ENCODE measurements around the gene KCNK4.
A peak's percentile ranks its signal among the peaks of the same experiment; 100 is the strongest.

KCNK4 gene

DNA sequence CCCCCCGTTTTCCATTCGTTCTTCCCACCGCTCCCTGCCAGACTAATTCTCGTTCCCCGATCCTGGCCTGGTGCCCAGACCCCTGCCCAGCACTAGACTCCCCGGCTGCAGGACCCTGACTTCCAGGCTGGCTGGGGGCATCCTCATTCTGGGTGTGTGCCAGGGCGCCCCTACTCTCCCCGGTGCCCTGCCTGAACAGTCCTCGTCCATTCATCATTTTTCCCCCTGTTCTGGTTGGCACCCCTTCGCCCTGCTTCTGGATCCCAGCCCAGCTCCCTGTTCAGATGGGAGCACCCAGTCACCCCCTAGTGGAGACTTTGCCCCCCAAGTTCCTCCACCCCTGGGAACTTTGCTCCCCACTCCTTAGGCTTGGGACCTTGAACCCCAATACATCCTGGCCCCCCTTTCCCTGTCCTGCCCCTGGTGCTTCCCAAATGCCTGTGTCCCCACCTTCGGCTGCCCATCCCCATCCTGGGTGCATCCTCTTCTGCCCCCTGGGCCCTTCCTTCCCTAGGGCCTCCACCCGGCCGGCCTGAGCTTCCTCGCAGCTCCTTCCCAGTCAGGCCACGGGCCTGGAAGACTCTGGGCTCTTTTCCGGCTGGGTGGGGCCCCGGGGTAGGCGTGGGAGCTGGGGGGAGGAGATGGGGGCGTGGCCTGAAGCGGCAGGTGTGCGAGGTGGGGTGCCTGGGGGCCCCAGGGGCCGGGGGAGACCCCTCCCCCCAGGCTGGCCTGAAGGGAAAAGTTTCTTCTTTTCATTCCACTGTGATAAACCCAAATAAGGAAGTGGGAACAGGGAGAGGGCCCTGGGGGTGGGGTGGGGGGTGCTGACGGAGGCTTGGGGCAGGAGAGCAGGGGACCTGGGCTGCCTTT is 38.9 kb upstream of the KCNK4 start:
- intact Hi-C loops (cut with DNase I), result no loop called here
- DNase-seq, result peak in 1 of 42 donors; percentile 39

DNA sequence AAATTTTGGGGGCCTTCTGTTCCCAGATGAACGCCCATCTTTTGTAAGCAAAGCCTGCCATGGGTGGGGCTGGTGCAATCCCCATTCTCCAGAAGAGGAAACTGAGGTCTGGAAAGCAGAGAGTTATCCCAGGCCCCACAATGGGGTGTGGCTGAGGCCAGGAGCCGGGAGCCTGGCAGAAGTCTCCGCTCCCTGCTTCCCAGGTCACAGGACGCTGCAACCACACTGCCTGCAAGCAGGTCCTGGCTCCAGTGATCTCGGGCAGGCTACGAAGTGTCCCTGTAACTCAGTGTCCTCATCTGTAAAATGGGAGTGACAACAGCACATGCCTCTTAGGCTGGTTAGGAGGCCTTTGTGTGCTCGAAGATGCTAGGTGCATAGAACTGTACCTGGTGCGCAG is 38.1 kb upstream of the KCNK4 start:
- intact Hi-C loops (cut with DNase I), result no loop called here
- DNase-seq, result no peak

DNA sequence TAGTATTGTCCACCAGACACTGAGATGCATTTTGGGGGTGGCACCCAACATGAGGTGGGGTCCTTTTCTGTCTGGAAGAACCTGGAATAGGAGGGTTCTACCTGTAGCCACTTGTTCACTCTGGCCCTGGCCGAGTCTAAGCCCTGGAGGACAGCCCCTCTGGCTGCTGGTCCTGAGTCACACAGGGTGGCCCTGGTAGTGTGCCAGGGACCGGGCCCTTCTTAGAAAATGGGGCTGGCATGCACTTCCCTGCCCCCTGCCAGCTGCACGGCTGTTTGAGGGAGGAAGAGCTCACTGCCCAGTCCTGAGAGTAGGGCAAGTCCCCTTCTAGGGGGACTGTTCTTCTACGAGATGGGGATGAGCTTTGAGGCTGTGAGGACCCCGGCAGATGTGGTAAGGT is 37.6 kb upstream of the KCNK4 start:
- intact Hi-C loops (cut with DNase I), result no loop called here
- DNase-seq, result peak in 22 of 42 donors; percentile 41 to 80 (median 61)

DNA sequence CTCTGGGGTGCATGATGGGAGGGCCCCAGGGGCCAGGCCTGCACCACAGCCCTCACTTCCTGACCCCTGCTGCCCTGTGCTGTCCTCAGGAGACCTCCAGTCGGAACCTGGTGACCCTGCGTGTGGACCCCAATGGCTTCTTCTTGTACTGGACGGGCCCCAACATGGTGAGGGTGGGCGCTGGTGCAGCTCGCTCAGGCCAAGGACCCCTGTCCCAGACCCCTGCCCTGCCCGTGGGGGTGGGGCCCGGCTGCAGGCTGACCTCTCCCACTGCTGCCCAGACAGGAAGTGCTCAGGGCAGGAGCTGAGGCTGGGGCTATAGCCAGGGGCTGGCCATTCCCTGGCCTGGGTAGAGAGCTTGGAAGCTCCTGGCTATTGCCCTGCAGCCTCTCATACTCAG is 36.8 kb upstream of the KCNK4 start:
- intact Hi-C loops (cut with DNase I), result no loop called here

DNA sequence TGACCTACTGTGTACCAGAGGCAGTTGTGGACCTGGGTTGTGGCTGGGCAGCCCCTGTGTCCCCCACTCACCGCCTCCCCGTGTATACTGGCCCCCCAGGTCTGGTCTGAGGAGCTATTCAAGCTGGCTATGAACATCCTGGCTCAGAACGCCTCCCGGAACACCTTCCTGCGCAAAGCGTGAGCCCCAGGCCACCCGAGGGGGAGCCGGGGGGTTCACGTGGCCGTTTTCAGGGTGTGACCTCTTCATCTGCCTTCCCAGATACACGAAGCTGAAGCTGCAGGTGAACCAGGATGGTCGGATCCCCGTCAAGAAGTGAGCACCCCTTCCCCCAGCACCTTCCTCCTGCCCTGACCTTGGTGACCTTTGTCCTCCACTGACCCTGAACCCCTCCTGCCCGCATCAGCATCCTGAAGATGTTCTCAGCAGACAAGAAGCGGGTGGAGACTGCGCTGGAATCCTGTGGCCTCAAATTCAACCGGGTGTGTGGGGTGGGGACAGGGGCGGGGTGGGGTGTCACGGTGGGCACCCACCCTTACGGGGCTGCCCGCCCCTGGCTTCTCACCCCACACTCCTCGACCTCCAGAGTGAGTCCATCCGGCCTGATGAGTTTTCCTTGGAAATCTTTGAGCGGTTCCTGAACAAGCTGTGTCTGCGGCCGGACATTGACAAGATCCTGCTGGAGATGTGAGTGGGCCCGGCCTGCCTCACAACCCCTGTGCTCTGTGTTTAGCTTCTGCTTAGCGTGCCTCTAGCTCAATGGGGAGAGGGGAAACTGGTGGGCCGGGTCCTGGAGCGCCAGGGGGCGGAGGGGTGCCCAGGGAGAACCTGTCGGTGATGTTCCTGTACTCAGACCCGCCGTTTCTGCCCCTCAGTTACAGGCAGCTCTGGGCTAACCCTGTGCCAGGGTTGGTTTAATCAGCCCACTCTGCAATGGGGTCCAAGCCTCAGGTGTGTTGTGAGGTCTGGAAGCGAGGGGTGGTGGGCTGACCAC is 35.7 kb upstream of the KCNK4 start:
- DNase-seq, result no peak
- intact Hi-C loops (cut with DNase I), result no loop called here

More for the DNA sequence above, 36.8 kb upstream of the KCNK4 start:
- no peak for DNase-seq

DNA sequence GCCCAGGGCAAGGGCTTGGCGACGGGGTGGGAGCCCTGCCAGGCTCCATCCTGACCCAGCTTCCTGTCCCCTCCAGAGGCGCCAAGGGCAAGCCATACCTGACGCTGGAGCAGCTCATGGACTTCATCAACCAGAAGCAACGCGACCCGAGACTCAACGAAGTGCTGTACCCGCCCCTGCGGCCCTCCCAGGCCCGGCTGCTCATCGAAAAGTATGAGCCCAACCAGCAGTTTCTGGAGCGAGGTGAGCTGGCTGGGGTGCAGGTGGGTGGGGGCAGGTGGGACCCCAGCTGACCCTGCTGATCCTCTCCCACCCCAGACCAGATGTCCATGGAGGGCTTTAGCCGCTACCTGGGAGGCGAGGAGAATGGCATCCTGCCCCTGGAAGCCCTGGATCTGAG is 34.8 kb upstream of the KCNK4 start:
- intact Hi-C loops (cut with DNase I), result no loop called here
- DNase-seq, result no peak

DNA sequence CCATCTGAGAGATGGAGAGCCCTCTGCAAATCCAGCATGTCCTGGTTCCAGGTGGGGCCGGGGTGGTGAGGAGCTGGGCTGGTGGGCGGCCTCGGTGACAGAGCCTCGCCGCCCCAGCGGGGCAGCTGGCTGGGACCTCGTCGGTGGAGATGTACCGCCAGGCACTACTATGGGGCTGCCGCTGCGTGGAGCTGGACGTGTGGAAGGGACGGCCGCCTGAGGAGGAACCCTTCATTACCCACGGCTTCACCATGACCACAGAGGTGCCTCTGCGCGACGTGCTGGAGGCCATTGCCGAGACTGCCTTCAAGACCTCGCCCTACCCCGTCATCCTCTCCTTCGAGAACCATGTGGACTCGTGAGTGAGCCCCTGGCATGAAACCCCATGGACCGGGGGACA is 32.7 kb upstream of the KCNK4 start:
- intact Hi-C loops (cut with DNase I), result no loop called here
- DNase-seq, result no peak

DNA sequence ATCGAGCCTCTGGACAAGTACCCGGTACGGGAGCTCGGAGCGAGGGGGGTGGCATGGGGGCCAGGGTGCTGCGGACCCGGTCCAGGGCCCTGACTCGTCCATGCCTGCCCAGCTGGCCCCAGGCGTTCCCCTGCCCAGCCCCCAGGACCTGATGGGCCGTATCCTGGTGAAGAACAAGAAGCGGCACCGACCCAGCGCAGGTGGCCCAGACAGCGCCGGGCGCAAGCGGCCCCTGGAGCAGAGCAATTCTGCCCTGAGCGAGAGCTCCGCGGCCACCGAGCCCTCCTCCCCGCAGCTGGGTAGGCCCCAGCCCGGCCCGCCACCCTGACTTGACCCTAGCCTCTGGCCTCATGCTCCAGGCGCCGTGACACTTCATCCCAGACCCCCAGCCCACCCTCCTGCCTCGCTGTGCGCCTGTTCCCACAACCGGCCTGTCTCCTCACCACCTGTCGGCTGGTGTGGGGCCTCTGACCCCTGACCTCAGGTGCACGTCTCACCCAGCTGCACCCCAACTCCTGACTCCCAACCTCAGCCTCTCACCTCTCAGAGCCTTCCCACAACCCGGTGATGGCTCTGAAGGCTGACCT is 32.1 kb upstream of the KCNK4 start:
- no peak for DNase-seq
- intact Hi-C loops (cut with DNase I), result no loop called here

DNA sequence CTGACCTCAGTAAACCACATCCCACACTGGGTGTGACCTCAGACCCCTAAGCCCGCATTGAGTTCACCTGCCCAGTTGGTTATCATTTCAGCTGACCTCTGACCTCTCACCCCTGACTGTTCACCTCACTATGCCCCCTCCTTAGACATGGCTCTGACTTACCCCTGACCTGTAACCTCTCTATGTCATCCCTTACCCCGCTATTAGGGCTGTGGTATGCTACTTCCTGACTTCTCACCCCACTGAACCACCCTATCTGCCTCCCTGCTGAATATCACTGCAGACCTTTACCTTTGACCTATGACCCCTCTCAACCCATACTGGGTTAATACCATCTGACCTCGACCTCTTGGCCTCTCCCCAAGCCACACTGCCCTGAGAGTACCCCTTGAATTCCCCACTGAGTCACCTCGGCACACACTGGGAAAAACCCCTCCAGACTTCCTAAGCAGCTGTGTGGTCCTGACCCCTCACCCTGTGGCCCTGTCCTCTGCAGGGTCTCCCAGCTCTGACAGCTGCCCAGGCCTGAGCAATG is 31.5 kb upstream of the KCNK4 start:
- intact Hi-C loops (cut with DNase I), result no loop called here
- no peak for DNase-seq

DNA sequence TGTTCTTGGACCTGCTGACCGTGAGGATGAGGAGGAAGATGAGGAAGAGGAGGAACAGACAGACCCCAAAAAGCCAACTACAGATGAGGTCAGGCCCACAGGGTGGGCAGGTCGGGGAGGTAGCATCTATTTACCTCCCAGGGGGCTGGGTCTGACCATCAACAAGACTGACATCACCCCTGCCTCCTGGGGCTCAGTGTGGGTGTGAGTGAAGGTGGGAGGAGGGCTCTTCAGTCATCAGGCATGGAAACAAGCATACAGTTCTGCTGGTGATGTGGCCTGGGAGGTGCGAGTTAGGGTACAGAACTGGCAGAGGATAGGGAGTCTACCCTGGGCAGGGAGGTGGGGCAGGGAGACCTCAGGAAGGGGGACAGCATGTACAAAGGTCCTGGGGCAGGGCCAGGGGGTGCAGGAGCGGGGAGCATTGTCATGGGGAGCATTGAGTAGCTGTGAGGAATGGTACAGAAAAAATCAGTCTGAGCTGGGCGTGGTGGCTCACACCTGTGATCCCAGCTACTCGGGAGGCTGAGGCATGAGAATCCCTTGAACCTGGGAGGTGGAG is 30.9 kb upstream of the KCNK4 start:
- intact Hi-C loops (cut with DNase I), result no loop called here
- no peak for DNase-seq

DNA sequence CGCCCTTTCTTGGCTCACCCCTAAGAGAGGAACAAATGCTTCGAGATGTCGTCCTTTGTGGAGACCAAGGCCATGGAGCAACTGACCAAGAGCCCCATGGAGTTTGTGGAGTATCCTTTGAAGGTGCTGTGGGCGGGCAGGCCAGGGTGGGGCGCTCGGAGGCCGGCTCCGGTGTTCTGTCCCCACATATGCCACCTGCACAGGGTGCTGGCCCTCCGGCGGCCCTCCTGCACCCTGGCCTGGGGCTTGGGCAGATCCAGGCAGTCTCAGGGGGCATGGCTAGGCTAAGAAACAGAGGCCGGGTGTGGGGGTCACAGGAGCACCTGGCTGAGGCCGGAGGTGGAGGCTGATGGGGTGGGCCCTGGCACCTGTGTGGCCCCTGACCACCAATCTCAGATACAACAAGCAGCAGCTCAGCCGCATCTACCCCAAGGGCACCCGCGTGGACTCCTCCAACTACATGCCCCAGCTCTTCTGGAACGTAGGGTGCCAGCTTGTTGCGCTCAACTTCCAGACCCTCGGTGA is 29.5 kb upstream of the KCNK4 start:
- DNase-seq, result no peak
- intact Hi-C loops (cut with DNase I), result no loop called here

DNA sequence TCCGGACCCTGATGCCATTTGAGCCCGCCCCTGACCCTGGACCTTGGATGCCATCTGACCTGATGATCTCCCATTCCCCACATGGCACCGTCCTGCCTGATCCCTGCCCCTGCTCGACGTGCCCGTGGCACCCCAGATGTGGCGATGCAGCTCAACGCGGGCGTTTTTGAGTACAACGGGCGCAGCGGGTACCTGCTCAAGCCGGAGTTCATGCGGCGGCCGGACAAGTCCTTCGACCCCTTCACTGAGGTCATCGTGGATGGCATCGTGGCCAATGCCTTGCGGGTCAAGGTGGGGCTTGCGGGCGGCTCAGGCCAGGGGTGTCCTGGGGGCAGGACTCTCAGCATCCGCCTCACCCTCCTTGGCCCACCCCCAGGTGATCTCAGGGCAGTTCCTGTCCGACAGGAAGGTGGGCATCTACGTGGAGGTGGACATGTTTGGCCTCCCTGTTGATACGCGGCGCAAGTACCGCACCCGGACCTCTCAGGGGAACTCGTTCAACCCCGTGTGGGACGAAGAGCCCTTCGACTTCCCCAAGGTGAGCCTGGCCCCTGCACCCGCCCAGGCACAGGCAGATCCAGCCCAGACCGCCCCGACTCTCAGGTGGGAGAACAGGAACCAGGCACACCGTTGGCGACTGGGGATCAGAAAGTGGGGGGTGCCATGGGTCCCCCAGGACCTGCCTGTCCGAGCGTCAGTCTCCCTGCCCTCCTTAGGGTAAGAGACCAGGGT is 28.7 kb upstream of the KCNK4 start:
- no peak for DNase-seq
- intact Hi-C loops (cut with DNase I), result no loop called here

DNA sequence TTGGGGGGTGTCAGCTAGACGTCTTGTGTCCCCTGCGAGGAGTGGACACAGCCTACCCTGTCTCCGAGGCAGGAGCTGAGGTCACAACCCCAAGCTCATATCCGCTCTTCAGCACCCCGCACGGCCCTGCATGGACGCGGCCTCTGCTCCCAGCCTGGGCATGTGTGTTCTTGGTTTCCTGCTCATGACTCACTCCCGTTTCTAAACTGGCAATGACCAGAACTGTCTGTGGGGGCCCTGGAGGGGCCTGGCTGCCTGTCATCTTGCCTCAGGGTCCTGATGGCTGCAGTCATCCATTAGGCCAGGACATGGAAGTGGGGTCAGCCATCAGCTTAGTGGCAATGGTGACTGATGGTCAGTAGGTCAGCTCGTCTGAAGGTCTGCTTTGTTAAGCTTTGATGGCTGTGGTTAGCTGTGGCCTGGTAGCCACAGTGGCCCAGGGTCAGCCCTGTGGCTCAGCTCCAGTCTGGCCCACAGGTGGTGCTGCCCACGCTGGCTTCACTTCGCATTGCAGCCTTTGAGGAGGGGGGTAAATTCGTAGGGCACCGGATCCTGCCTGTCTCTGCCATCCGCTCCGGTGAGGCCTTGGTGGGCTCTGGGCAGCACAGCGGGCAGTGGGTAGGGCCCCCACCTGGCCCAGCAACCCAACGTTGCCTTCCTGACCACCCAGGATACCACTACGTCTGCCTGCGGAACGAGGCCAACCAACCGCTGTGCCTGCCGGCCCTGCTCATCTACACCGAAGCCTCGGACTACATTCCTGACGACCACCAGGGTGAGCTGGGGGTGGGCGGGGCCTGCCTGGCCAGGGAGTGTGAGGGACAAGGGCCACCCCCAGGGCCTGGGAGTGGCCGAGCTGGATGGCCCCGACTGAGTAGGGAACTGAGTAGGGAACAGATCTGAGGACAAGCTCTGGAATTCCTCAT is 27.8 kb upstream of the KCNK4 start:
- intact Hi-C loops (cut with DNase I), result no loop called here

DNA sequence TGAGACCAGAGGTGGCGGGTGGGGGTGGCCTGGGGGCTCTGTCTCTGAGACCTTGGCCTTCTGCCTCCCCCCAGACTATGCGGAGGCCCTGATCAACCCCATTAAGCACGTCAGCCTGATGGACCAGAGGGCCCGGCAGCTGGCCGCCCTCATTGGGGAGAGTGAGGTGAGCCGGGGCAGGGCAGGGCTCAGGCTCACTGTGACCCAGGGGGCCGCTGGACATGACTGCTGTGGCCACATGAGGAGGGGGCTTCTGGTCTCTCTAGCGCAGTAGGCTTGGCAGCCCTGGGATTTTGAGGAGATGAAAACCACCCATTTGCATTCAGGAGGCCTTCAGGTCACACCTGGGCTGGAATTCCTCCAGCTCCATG is 27.2 kb upstream of the KCNK4 start:
- DNase-seq, result no peak
- intact Hi-C loops (cut with DNase I), result no loop called here

More for the DNA sequence above, 27.8 kb upstream of the KCNK4 start:
- no peak for DNase-seq

DNA sequence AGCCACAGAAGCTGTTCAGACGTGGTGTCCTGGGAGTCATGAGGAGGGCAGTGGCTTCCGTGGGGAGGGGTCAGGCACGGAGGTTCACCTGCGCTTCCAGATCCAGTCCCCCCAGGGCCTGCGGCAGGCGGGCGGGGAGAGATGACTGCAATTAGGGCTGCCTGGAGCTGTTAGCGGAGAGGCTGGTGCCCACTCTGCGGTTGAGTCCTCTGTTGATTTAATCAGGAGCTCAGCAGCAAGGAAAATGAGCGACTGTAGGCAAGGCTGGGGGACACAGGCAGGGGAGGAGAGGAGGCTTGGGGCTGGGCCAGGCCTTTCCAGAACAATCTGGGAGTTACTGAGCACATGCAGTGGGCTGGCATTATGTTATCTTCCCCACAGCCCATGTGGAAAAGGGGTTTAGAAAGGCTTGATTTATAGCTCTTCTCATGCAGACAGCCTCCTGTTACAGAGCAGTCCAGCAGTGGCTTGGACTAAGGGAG is 26.7 kb upstream of the KCNK4 start:
- intact Hi-C loops (cut with DNase I), result no loop called here
- no peak for DNase-seq

DNA sequence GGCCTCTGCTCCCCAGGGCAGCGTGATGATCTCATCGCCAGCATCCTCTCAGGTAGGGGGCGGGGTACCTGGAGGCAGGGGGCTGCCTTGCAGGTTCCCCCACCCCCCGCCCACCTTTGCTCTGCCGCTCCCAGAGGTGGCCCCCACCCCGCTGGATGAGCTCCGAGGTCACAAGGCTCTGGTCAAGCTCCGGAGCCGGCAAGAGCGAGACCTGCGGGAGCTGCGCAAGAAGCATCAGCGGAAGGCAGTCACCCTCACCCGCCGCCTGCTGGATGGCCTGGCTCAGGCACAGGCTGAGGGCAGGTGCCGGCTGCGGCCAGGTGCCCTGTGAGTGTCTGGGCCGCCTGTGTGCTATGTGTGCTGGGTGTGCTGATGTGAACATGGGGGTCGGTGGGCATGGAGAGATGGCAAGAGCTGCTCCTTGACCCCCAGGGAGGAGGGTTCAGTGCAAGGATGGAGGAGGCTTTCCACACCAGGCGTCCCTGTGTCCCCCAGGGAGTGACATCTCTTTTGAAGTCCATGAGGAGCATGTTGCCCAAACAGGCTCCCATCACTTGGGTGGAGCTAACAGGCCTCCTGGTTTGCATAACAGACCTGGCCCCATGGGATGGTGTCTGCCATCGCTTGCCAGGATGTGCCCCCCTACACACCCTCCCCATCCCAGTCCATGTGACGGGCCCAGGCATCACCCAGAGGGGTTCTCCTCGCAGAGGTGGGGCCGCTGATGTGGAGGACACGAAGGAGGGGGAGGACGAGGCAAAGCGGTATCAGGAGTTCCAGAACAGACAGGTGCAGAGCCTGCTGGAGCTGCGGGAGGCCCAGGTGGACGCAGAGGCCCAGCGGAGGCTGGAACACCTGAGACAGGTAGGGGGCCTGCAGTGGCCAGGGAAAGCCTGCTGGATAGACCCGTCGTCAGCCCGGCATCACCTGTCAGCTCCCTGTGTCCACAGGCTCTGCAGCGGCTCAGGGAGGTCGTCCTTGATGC is 25.6 kb upstream of the KCNK4 start:
- intact Hi-C loops (cut with DNase I), result no loop called here
- no peak for DNase-seq

Measured in head of caudate nucleus (tissue), 42 donors.